IPS-20b (cell line): Measurements from ENCODE around the gene PFN1.

ENCODE experiments used
- H3K27ac ChIP-seq: one replicate; pipeline ENCODE4 v1.5.1; 2013; ENCODE audit warnings: low read length
- H3K27me3 ChIP-seq: 2 replicates; pipeline ENCODE4 v1.6.1; 2013; ENCODE audit warnings: mild to moderate bottlenecking, low read length, inconsistent platforms; ENCODE audit not compliant: insufficient read depth
- H3K36me3 ChIP-seq: 2 replicates; pipeline ENCODE4 v1.6.1; 2013; ENCODE audit warnings: low read depth, mild to moderate bottlenecking, inconsistent platforms, low read length, moderate library complexity; ENCODE audit not compliant: insufficient read depth
- H3K4me1 ChIP-seq: 2 replicates; pipeline ENCODE4 v1.6.1; 2013; ENCODE audit warnings: mild to moderate bottlenecking, control low read depth, inconsistent platforms, low read length, moderate library complexity; ENCODE audit not compliant: insufficient read depth
- H3K4me3 ChIP-seq: 2 replicates; pipeline ENCODE4 v1.5.1; 2013; ENCODE audit warnings: mild to moderate bottlenecking, low read length, inconsistent platforms
- H3K9ac ChIP-seq: 2 replicates; pipeline ENCODE4 v1.6.1; 2013; ENCODE audit warnings: low read depth, mild to moderate bottlenecking, inconsistent platforms, low read length, moderate library complexity
- H3K9me3 ChIP-seq: 2 replicates; pipeline ENCODE4 v1.6.1; 2013; ENCODE audit warnings: mild to moderate bottlenecking, low read depth, low read length, inconsistent platforms; ENCODE audit not compliant: insufficient read depth

The PFN1 gene

DNA sequence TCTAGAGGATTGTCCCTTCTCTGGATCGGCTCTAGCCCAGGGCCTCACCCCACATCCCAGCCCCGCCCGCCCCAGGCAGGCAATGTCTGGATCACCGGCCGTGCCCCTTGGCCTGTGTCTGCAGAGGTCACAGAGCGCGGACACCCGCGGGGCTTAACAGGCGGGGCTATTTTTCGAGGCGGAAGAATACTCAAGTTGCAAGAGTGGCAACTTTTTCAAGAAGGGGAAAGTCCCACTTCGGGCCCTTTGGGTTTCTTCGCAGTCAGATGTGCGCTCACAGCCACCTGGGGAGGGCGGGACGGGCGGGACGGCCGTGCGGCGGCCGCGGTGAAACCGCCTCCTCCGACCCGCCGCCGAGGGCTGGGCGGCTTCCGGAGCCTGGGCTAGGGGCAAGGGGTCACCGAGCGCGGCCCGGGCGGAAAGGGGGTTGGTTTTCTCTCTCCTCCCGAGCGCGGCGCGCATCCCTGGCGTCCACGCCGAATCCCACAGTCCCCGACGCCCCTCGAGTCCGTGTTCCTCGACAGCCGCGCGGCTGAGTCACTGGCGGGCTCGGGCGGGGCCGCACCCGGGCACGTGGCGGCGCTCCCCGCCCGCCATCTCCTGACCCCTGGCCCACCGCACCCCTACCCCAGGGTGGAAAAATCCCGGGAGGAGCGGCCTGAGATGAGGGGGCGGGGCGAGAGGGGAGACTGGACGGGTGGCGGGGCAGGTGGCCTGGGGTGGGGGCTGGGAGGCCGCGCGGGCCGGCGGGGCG lies 1.2 kb upstream of the PFN1 start:
- Histone ChIP-seq H3K4me1 (peaks cover 21% of the 10 kb centered on the region), H3K9me3 (no peaks in the 10 kb centered on the region), H3K36me3 (peaks cover 27% of the 10 kb centered on the region), H3K27ac (peak overlapping the region; percentile 97), H3K4me3 (peak overlapping the region; percentile 98), H3K9ac (peak overlapping the region; percentile 99), H3K27me3 (no peaks in the 10 kb centered on the region)

DNA sequence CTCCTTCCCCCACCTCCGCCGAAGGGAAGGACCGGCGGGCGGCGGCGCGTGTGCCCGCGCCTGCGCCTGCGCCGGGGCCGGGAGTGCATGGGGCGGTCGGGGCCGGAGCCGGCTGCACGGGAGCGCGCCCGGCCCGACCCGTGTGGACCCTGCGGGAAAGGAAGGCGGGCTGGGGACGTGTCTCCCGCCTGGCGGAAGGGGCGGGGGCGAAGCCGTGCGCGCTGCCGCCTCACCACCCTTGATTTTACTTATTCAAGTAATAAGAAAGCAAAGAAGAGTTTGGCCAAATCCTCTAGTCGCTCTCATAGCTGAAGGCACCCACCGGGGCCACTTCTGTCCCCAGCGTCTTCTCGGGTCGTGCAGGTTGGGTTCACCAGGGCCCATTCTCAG lies 596 bp upstream of the PFN1 start:
- H3K9ac ChIP-seq = peak overlapping the region; percentile 99
- H3K4me1 ChIP-seq = peaks cover 21% of the 10 kb centered on the region
- peak overlapping the region; percentile 97 for H3K27ac ChIP-seq
- H3K36me3 ChIP-seq = peaks cover 32% of the 10 kb centered on the region
- H3K4me3 ChIP-seq = peak overlapping the region; percentile 98
- H3K27me3 ChIP-seq = no peaks in the 10 kb centered on the region
- no peaks in the 10 kb centered on the region for H3K9me3 ChIP-seq

DNA sequence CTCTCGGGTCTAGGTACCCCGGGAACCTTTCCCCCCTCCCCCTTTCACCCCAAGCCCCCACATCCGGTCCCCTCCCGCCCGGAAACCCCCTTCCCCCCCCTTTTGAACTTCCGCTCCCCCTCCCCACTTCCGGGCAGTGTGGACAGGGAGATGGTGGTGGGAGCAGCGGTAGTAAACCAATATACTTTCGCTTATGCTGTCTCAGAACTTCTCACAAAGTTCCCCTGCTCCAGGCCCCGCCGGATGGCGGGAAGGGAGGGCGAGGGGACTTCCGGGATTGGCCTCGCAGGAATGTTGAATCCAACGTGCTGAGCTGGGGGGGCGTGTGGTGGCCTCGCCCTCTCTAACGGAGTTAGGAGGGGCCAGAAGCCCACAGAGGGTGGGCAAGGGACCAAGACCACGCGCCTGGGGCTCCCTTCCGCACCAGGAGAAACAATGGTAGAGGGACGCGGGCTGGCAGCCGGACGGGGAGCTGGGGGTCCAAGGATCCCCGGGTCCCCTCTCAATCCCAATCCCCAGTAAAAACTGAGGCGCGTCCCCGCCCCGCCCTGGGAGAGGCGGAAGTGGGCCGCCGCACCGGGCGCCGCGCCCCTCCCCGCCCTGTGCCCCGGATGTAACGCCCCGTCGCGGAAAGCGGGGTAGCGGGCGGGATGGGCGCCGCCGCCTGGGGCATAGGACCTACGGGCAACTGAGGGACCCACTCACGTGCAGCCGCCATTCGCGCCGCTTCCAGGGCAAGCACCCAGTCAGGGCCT lies 742 bp downstream of the PFN1 start:
- Histone ChIP-seq H3K4me1 (peaks cover 21% of the 10 kb centered on the region), H3K27me3 (no peaks in the 10 kb centered on the region), H3K9ac (peak overlapping the region; percentile 99), H3K4me3 (peak overlapping the region; percentile 98), H3K9me3 (no peaks in the 10 kb centered on the region), H3K36me3 (peaks cover 46% of the 10 kb centered on the region), H3K27ac (peak overlapping the region; percentile 99)

DNA sequence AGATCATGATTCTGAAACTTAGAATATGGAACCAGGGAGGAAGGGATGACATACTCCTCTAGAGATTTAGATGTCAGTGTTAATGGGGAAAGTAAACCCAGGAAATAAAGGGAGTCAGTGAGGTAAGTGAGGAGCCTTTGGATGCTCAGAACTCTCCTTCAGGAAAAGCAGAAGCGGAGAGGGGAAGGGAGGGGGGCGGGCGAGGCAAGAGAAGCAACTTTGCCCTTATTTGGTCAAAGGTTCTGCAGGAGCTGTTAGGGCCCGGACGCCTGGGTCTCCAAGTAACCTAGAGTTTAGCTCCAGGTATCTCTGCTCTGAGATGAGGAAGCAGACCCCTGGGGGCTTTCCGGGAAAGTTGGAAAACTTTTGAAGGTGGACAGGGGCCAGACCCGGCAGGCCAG lies 1.3 kb downstream of the PFN1 start:
- peak overlapping the region; percentile 62 for H3K27ac ChIP-seq
- H3K4me3 ChIP-seq = peak overlapping the region; percentile 98
- H3K9me3 ChIP-seq = no peaks in the 10 kb centered on the region
- peak overlapping the region; percentile 99 for H3K9ac ChIP-seq
- peaks cover 21% of the 10 kb centered on the region for H3K4me1 ChIP-seq
- peaks cover 51% of the 10 kb centered on the region for H3K36me3 ChIP-seq
- no peaks in the 10 kb centered on the region for H3K27me3 ChIP-seq

DNA sequence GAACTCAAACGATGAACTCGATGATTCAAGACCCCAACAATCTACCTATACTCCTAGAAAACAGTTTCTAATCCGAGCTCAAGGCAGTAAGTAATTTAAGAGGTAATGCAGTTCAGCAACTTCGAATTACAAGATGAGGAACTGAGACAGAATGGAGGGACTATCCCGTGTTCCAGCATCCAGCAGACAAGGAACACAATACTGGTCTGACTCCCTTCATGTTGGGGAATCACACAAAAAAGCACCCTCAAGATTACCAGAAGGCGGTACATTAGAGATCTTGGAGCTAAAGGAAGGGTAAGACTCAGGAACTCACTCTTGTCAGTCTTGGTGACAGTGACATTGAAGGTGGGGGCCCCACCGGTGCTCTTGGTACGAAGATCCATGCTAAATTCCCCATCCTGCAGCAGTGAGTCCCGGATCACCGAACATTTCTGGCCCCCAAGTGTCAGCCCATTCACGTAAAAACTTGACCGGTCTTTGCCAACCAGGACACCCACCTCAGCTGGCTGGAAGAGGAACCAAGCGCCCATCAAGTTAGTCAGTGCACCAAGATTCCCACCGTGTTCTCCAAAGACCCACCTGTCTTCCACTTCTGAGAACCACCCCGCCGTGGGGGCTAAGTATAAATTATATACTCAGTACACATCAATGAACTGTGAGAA lies 1.9 kb downstream of the PFN1 start:
- Histone ChIP-seq H3K27ac (peak overlapping the region; percentile 62), H3K27me3 (no peaks in the 10 kb centered on the region), H3K9me3 (no peaks in the 10 kb centered on the region), H3K9ac (peak overlapping the region; percentile 99), H3K36me3 (peaks cover 55% of the 10 kb centered on the region), H3K4me3 (peak overlapping the region; percentile 98), H3K4me1 (peaks cover 16% of the 10 kb centered on the region)

DNA sequence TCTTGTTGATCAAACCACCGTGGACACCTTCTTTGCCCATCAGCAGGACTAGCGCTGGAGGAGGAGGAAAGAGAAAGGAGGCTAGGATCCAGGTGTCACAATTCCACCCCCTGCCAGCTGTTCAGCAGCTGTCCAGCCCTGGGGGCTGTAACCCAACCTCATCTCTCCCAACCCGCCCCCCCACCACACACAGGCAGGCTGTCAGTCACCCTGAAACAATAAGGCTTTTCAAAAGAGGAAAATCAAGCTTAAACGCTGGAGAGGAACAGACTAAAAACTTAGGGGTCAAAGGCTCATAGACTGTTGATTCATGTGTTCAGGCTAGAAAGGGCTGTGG lies 2.4 kb downstream of the PFN1 start:
- Histone ChIP-seq H3K36me3 (peaks cover 55% of the 10 kb centered on the region), H3K9me3 (no peaks in the 10 kb centered on the region), H3K4me1 (peaks cover 15% of the 10 kb centered on the region)

DNA sequence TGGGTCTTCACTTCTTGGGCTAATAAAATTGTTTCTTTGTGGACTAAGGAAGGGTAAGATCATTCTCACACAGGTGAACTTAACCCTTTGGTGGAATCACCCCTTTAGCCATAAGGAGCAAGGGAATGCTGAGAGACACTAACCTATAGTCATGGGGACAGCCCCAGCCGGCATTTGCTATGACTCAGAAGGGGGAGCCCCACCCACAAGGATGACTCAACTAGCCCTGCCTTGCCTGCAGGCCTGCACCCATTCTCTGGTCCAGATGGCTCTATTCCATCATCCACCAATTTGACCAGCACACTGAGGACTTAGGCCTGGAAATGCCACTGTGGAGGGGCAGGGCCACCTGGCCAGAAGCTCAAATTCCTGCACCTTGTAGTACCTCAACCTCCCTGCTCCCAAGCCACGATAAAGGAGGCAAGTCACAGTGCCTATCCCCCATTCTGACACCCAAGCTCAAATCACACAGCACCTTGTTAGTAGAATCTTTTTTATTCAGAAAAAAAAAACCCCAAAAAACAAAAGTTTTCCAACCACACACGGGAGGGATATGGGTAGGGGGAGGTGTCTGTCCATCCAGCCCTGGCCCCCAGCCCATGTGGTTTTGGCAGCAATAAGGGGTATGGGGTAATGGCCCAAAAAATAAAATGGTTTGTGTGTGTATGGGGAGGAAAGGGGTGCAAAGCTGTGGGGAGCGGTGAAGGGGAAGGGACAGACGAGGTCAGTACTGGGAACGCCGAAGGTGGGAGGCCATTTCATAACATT lies 3.0 kb downstream of the PFN1 start:
- peak overlapping the region; percentile 48; the same call in 1 of the 2 replicates for H3K9ac ChIP-seq
- no peaks in the 10 kb centered on the region for H3K27me3 ChIP-seq
- peaks cover 55% of the 10 kb centered on the region for H3K36me3 ChIP-seq
- H3K4me1 ChIP-seq = peaks cover 12% of the 10 kb centered on the region; the same call in 1 of the 2 replicates
- H3K4me3 ChIP-seq = peak overlapping the region; percentile 34; the same call in 1 of the 2 replicates
- no peaks in the 10 kb centered on the region for H3K9me3 ChIP-seq
- H3K27ac ChIP-seq = no peak overlapping the region

More for the DNA sequence above, 2.4 kb downstream of the PFN1 start:
- Histone ChIP-seq H3K4me3 (peak overlapping the region; percentile 98), H3K9ac (peak overlapping the region; percentile 99), H3K27me3 (no peaks in the 10 kb centered on the region), H3K27ac (no peak overlapping the region)

DNA sequence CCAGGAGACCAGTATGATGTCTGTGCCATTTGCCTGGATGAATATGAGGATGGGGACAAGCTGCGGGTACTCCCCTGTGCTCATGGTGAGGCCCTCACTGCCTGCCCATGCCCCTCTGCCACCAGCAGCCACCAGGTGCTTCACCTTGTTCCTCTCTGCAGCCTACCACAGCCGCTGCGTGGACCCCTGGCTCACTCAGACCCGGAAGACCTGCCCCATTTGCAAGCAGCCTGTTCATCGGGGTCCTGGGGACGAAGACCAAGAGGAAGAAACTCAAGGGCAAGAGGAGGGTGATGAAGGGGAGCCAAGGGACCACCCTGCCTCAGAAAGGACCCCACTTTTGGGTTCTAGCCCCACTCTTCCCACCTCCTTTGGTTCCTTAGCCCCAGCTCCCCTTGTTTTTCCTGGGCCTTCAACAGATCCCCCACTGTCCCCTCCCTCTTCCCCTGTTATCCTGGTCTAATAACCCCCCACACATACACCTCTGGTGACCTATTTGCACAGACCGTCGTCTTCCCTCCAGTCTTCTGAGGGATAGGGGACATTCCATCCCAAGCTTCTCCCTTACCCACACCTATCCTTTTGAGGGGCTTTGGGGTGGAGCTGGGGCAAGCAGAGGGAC lies 3.7 kb downstream of the PFN1 start:
- Histone ChIP-seq H3K27ac (no peak overlapping the region), H3K4me1 (peaks cover 12% of the 10 kb centered on the region; the same call in 1 of the 2 replicates), H3K27me3 (no peaks in the 10 kb centered on the region), H3K4me3 (no peak overlapping the region), H3K36me3 (peaks cover 55% of the 10 kb centered on the region), H3K9me3 (no peaks in the 10 kb centered on the region), H3K9ac (peak overlapping the region; percentile 48; the same call in 1 of the 2 replicates)

DNA sequence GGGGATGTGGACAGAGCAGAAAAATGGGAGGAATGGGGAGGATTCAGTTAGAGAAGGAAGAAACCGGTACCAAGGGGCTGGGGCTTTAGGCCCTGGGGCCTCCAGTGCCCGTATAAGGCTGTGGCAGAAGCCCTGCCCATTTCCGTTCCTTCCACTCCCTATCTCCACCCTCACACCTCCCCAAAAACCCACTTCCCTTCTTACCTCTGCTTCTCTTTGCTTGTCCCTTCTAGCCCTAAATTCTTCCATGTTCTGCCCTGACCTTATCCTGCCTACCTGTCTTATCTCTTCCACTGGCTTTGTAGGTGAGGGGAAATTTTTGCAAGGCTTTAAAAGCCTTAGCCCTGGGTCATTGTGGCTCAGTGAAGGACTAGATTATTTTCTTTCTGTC lies 4.2 kb downstream of the PFN1 start:
- no peak overlapping the region for H3K9ac ChIP-seq
- H3K36me3 ChIP-seq = peaks cover 55% of the 10 kb centered on the region
- H3K4me3 ChIP-seq = no peak overlapping the region
- H3K9me3 ChIP-seq = no peaks in the 10 kb centered on the region
- no peak overlapping the region for H3K27ac ChIP-seq
- no peaks in the 10 kb centered on the region for H3K27me3 ChIP-seq
- H3K4me1 ChIP-seq = peaks cover 12% of the 10 kb centered on the region; the same call in 1 of the 2 replicates

DNA sequence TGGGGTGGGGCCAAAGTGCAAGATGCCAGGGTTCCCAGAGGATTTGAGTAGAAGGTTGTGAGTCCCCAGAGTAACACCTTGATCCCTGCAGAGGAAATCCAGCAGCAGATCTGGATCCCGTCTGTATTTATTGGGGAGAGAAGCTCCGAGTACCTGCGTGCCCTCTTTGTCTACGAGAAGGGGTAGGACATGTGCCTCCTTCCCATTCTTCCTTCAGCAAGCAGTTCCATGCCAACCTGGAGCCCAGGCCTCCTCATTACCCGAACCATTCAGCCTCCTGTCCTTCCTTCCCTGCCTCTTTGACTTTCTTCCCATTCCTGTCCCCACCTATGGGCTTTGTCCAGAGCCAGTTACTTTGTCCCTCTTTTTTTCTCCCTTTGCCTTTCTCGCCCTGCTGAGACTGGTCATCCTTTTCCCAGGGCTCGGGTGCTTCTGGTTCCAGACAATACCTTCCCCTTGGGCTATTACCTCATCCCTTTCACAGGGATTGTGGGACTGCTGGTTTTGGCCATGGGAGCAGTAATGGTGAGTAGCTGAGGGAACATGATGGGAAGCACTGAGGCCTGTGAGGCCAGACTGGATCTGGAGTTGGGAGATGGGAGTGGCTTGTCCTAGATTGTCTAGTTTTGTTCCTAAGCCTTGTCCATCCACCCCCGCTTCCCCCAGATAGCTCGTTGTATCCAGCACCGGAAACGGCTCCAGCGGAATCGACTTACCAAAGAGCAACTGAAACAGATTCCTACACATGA lies 5.4 kb downstream of the PFN1 start:
- peaks cover 63% of the 10 kb centered on the region for H3K36me3 ChIP-seq
- no peak overlapping the region for H3K9ac ChIP-seq
- peaks cover 12% of the 10 kb centered on the region; the same call in 1 of the 2 replicates for H3K4me1 ChIP-seq
- H3K4me3 ChIP-seq = no peak overlapping the region
- H3K27me3 ChIP-seq = no peaks in the 10 kb centered on the region
- no peaks in the 10 kb centered on the region for H3K9me3 ChIP-seq
- no peak overlapping the region for H3K27ac ChIP-seq
